Epithelial cell of prostate (primary cell): ENCODE results near the gene BABAM1.

ENCODE experiments used
- DNase-seq: peaks from one replicate; pipeline ENCODE4 v3.0.0-alpha.2; 2011; ENCODE audit warnings: low read depth, low spot score
- H3K27ac ChIP-seq: fragments of 450-650 bp; 2 replicates; pipeline ENCODE4 v1.5.1; 2017; ENCODE audit warnings: mild to moderate bottlenecking

Gene BABAM1

DNA sequence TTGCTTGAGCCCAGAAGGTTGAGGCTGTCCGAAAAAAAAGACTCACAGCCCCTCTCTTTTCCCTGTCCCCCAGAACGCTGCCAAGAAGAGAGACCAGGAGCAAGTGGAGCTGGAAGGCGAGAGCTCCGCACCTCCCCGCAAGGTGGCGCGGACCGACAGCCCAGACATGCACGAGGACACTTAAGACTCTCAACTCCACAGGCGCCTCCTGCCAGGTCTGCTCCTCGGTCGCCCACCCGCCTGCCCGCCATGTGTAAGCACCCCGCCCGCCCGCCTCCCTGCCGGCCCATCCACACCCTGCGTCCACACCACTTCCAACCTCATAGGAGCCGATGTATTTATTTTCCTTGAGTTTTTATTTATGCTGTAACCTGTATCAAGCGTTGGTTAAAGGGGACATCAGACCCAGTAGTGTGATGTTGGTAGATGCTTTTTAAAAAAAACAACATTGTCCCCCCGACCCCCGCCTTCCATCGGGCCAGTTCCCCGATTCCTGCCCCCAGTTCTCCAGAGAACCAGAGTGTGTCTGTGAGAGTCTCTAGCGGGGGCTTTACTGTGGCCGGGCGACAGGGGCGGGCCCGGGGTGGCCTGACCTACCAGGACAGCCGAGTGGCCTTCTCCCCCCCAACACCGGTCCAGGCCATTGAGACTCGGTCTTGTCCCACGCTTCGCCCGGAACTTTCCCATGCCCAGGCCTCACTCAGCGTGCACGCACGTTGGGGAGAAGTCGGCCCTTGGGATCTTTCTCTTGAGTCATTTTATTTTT lies 52.4 kb downstream of the BABAM1 start:
- DNase-seq, result no peak

DNA sequence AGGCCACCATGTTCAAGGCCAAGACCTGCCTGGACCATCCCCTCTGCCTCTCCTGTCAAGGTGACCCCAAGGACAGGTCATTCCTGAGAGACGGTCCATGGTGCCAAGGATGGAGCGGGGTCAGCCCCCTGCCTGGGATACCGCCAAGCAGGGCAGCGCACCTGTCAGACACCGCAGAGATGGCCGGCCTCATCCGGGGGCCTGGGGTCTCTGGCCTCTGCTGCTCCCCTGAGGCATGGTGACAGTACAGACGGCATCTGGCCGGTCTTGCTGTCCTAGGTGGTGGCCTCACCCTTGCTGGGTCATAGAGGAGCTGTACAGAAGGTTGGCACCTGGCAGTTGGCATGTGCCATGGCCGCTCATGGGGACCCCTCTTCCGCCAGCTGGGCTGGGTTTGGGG lies 53.2 kb downstream of the BABAM1 start:
- DNase-seq, result no peak
- H3K27ac ChIP-seq, result no peak overlapping the region

More for the DNA sequence above, 52.4 kb downstream of the BABAM1 start:
- H3K27ac ChIP-seq, result no peak overlapping the region

GRCh38 chr19:17321655-17322489 lies 54.6 kb downstream of the BABAM1 start:
- DNase-seq, result no peak
- no peak overlapping the region for H3K27ac ChIP-seq

DNA sequence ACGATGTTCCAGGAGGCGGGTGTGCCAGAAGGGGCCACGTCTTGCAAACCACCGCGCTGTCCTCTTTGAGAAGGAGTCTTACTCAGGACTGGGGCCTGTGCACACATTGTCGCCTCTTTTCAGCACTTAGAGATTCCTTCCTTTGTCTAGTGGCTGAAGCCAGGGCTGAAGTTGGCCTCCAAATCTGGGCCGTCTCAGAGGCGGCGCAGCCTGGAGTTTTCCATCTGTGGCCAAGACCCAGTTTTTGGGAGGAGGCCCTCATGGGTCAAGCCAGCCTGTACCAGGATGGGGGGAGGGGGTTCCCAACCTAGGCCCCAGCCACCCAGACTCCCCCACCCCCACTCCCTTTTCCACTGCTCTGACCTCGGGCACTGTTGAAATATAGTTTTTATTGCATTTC lies 55.6 kb downstream of the BABAM1 start:
- no peak for DNase-seq
- no peak overlapping the region for H3K27ac ChIP-seq

DNA sequence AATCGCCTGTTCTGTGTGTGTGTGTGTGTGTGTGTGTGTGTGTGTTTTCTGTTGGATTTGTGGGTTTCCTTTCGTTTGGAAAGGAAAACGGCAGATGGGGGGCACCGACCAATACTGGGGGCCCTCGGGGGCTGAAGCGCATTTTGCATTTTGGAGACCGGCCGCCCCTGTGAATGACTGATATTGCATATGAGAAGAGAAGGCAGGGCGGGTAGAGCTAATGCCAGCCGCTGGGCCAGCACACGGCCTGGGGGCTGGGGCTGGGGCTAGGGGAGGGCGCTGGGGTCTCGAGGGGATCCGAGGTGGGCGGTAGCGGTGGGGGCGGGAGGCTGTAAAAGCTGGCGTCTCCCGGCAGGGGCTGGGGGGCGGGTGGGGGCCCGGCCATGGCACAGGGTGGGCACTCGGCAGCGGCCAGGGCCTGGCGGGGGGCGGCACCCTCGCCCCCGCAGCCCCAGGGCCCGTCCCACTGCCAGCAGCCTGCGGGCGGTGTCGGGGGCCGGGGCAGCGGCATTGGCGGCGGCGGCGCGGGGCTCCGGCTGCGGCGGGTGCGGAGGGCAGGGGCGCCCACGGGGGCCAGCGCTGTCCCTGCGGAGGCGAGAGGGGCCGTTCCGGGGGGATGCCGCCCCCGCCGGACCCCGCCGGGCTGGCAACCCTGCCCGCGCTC lies 56.2 kb downstream of the BABAM1 start:
- no peak for DNase-seq
- H3K27ac ChIP-seq, result no peak overlapping the region

DNA sequence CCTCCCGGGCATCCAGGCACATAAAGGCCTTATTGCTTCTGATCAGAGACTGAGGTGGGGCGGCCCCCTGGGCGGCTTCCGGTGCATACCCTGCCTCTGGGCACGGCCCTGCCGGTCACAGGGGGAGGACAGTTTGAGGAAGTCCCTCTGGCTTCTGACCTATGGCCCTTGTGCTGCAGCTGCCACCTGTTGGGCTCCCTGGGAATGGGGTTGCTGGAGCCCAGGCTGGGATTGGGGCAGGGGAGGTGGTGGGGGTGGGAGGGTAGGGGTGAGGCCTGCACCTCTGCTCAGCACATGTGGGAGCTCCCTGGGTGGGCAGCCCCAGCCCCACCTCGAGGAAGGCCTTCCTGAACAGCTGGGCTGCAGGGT lies 56.7 kb downstream of the BABAM1 start:
- DNase-seq, result no peak

DNA sequence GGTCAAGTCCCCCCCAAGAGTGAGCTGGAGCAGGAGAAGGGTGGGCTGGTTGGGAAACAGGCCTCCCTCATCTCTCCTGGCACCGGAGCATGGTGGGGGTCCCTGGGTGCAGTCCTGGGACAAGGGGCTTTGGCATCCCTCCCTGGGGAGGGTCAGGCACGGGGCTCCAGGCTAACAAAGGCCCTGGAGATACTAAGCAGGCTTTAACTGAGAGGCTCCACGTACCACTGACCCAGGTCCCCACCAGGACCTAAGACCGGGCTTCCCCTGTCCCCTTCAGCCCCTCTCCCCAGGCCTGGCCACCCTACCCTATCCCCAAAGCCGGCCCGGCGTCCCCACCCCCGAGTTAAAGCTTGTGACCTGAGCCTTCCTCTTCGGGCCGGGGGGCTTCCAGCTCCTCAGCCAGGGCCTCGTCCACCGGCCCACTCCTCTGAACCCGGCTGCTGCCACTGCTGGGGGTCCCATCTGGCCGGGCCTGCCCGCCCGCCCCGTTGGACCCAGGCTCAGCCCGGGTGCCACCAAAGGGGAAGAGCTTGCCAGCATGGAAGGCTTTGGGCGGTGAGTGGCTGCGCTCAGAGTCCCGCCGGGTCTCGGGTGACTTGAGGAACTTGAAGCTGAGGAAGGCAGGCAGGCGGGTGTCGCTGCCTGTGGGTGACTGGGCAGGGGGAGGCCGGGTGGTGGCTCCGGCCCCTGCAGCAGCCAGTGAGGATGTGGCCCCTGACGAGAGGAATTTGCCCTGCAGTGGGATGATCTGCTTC lies 57.3 kb downstream of the BABAM1 start:
- H3K27ac ChIP-seq, result no peak overlapping the region
- no peak for DNase-seq

More for the DNA sequence above, 56.7 kb downstream of the BABAM1 start:
- no peak overlapping the region for H3K27ac ChIP-seq

- no peak overlapping the region for H3K27ac ChIP-seq
- no peak for DNase-seq
These were observed 57.9 kb downstream of the BABAM1 start for GRCh38 chr19:17325133-17325532.

DNA sequence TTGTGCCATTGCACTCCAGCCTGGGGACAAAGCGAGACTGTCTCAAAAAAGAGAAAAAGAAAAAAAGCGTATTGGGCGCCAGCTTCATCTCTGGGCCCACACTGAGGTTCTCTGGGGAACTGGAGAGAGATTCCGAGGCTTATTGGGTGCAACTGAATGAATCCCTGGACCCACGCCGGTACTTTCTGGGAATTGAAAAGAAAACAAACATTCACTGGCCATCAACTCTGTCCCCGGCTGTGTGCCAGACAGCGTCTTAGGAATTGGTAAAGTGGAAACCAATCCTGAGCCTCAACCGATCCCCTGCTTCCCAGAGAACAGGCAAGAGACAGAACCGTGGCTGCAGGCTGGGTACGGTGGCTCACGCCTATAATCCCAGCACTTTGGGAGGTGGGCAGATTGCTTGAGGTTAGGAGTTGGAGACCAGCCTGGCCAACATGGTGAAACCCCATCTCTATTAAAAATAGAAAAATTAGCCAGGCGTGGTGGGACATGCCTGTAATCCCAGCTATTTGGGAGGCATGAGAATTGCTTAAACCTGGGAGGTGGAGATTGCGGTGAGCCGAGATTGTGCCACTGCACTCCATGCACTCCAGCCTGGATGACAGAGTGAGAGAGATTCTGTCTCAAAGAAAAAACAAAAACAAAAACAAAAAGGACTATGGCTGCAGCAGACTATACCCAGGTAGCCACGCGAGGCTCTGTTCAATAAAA lies 58.8 kb downstream of the BABAM1 start:
- H3K27ac ChIP-seq, result peak overlapping the region; percentile 21
- DNase-seq, result no peak

- DNase-seq, result no peak
- H3K27ac ChIP-seq, result peak overlapping the region; percentile 21
These were observed 59.3 kb downstream of the BABAM1 start for GRCh38 chr19:17326595-17326966.

DNA sequence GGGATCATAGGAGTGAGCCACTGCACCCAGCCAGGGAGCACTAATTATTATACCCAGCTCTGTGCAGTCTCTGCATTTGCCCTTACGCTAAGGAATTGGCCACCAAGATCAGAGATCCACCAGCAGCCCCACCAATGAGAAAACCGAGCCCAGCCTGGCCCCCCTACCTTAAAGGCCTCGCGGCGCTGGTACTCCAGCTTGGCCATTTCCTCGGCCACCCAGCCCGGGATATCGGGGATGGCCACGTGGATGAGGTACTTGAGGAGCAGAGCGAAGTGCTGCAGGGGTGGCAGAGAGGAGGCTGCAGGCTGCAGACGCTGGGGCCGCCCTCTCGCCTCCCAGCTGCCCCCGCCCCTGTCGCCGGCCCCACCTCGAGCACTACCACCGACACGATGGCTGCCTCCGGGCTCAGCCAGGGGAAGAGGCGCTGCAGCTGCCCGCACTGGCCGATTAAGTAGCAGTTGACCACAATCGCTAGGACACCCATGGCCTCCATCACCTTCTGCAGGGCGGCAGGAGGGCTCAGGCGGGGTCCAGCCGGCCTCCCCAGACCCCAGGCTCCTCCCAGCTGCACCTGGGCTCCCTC lies 59.9 kb downstream of the BABAM1 start:
- DNase-seq, result no peak

GRCh38 chr19:17327654-17328516 lies 60.6 kb downstream of the BABAM1 start:
- H3K27ac ChIP-seq, result peak overlapping the region; percentile 52
- peak; percentile 61 for DNase-seq

More for the DNA sequence above, 59.9 kb downstream of the BABAM1 start:
- H3K27ac ChIP-seq, result peak overlapping the region; percentile 21
